ENCODE results near the gene CMIP.

Gene CMIP

DNA sequence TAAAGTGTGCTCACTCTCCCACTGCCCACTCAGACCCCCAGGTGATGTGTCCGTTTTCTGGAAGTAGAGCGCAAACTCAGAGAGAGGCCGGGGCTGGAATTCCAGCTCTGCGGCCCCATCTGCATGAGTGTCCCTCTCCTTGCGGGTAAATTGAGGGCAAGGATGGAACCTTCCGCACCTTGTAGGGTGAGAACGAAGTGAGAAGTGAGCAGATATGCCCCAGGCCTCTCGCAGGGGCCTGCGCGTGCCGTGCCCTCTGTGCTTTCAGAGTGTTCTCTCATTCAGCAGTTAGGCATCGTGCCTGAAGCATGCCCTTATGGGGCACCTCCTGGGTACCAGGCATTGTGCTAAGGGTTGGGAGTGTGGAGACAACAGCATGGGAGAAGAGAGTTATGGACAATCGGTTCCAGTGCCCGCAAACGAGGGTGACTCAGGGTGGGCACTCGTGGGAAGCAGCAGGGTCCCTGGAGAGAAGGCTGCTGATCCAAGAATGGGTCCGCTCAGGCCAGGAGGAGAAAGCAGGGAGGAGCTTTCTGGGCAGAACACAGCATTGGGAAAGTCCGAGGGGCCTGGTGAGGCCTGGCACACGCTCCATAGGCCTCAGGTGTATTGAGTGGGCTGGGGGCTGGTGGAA is 23.8 kb downstream of the CMIP start:
- POLR2A ChIA-PET, result no interaction called here
- peaks cover 13 to 62% (median 25%) of the 10 kb centered on the region in 4 experiments for H3K4me1 ChIP-seq (ENCODE audit: control extremely low read depth in 1 of 4, control insufficient read depth in 4 of 4, insufficient read depth in 4 of 4, low read length in 3 of 4)
- H3K4me3 ChIP-seq (ENCODE audit: control insufficient read depth in 1 of 7, extremely low read depth in 1 of 7, insufficient read depth in 4 of 7, low read depth in 2 of 7, low read length in 6 of 7), result no peak overlapping the region
- H3K27me3 ChIP-seq (replicated peaks in 2 of 5; ENCODE audit: control insufficient read depth in 4 of 5, insufficient read depth in 5 of 5, low read length in 4 of 5), result no peaks in the 10 kb centered on the region
- no peak overlapping the region for H3K27ac ChIP-seq (ENCODE audit: insufficient read depth in 1 of 2, low read depth in 1 of 2, low read length in 2 of 2, poor library complexity in 1 of 2, severe bottlenecking in 2 of 2)
- H3K9me3 ChIP-seq (ENCODE audit: control extremely low read depth in 1 of 5, control insufficient read depth in 4 of 5, insufficient read depth in 2 of 5, low read depth in 1 of 5, low read length in 4 of 5), result no peaks in the 10 kb centered on the region
- H3K36me3 ChIP-seq (ENCODE audit: control insufficient read depth in 4 of 4, insufficient read depth in 4 of 4, low read length in 3 of 4), result peaks cover 3 to 15% (median 11%) of the 10 kb centered on the region in 4 experiments
- CTCF ChIA-PET, result interaction anchor here (0.8 to 2.4 kb wide), 2 partner anchors 11 to 17 kb away, joined by 3 to 9 read pairs; no protein-coding TSS in a partner anchor
- DNase-seq, result no peak
- 94% methylated on average over 18 of the region's 19 CpGs for WGBS (ENCODE audit: insufficient coverage)

DNA sequence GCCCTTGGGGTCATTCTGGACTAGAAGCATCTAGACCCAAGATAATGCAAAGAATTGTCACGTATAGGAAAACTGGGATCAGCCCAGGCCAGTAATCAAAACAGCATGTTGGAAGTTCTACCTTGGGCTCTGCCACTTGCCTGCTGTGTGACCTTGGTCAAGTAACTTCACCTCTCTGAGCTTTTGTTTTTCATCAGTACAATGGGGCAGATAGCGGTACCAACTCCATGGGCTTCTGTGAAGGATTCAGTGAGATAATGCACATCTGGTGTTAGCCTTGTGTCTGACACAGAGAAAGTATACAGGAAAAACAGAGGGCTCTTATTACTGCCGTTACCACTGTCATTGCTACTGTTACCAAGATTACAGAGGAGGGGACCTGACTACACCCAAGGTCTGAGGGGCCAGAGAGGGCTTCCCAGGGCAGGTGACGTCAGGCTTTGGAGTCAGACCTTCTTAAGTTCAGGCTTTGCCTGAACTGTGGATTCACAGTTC is 24.6 kb downstream of the CMIP start:
- WGBS (ENCODE audit: insufficient coverage), result 95% methylated on average over 3 of the region's 4 CpGs
- no peaks in the 10 kb centered on the region for H3K27me3 ChIP-seq (replicated peaks in 2 of 5; ENCODE audit: control insufficient read depth in 4 of 5, insufficient read depth in 5 of 5, low read length in 4 of 5)
- DNase-seq, result peak in 1 of 3 donors; percentile 31
- ChIA-PET CTCF (interaction anchor here (0.9 to 2.4 kb wide), 5 partner anchors 9 to 24 kb away, joined by 3 to 9 read pairs (median 4); no protein-coding TSS in a partner anchor), POLR2A (no interaction called here)
- H3K4me3 ChIP-seq (ENCODE audit: control insufficient read depth in 1 of 7, extremely low read depth in 1 of 7, insufficient read depth in 4 of 7, low read depth in 2 of 7, low read length in 6 of 7), result no peak overlapping the region
- peak overlapping the region in 1 of 2 experiments; percentile 52 for H3K27ac ChIP-seq (ENCODE audit: insufficient read depth in 1 of 2, low read depth in 1 of 2, low read length in 2 of 2, poor library complexity in 1 of 2, severe bottlenecking in 2 of 2)
- H3K36me3 ChIP-seq (ENCODE audit: control insufficient read depth in 4 of 4, insufficient read depth in 4 of 4, low read length in 3 of 4), result peaks cover 3 to 15% (median 13%) of the 10 kb centered on the region in 4 experiments
- no peaks in the 10 kb centered on the region for H3K9me3 ChIP-seq (ENCODE audit: control extremely low read depth in 1 of 5, control insufficient read depth in 4 of 5, insufficient read depth in 2 of 5, low read depth in 1 of 5, low read length in 4 of 5)
- H3K4me1 ChIP-seq (ENCODE audit: control extremely low read depth in 1 of 4, control insufficient read depth in 4 of 4, insufficient read depth in 4 of 4, low read length in 3 of 4), result peaks cover 13 to 68% (median 25%) of the 10 kb centered on the region in 4 experiments

DNA sequence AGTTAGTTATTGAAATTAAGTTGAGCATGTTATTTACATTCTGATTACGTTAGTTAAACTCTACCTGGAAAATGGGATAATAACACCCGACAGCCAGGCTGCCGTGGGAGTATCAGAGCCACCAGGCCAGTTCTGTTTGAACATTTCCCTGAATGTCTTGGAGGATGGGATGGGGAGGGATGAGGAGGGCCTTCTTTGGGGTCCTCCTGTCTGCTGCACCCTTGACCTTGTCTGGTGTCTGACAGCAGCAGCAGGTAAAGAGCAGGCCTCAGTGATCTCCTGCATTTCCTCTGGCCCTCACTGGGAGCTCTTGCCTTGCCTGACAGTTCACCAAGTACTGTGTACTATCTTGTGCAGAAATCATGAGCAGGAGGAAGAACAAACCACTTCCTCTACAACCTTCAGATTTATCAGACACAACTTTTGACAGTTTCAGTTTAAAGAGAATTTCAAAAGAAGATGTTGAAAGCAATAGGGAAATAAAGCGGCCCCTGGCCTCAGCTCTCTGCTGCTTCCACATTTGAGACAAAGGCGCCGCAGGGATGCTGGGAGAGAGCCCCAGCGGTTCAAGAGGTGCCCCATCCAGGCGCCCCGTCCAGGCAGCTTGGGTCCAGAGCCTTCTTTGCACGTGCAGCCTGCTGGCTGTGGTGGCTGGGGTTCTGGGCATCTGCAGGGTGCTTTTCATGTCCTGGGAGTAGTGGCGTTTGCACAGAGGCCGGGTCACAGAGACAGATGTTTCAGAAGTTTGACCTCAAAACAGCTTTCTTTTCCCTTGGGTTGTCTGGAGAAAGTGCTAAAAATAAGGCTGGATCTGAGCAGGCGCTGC is 25.3 kb downstream of the CMIP start:
- peak; percentile 45 to 85 (median 79) for DNase-seq
- 22% methylated on average over 11 of the region's 13 CpGs for WGBS (ENCODE audit: insufficient coverage)
- peaks cover 13 to 73% (median 25%) of the 10 kb centered on the region in 4 experiments for H3K4me1 ChIP-seq (ENCODE audit: control extremely low read depth in 1 of 4, control insufficient read depth in 4 of 4, insufficient read depth in 4 of 4, low read length in 3 of 4)

DNA sequence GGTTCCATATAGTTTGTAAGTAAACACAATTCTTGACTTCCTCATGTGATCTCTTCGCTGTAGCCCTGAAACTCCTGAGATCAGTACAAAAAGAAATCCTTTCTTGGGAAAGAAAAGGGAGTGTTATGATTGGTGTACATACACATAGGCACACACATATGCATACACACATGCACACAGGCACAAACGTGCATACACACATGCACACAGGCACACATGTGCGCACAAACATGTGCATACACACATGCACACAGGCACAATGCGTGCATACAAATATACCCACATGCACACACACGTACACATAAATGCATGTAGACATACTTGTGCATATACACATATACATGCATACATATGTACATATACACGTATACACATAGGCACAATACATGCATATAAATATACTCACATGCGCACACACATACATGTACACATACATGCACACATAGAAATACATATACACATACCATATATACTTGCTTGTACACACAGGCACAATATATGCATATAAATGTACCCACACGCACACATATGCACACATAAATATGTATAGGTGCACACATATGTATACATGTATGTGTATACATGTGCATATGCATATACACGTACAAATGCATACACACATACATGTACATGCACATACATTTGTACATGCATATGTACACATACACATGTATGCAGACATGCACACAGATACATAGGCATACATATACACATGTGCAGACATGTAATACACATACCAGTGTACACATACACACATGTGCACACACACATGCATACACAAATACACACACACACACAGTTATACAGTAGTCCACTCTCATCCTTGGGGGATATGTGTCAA is 26.4 kb downstream of the CMIP start:
- no peaks in the 10 kb centered on the region for H3K27me3 ChIP-seq (replicated peaks in 2 of 5; ENCODE audit: control insufficient read depth in 4 of 5, insufficient read depth in 5 of 5, low read length in 4 of 5)
- CTCF ChIA-PET, result interaction anchor here (1.1 to 2.4 kb wide), 5 partner anchors 10 to 27 kb away, joined by 3 to 9 read pairs (median 4); no protein-coding TSS in a partner anchor

More for the DNA sequence above, 25.3 kb downstream of the CMIP start:
- Histone ChIP-seq H3K9me3 (ENCODE audit: control extremely low read depth in 1 of 5, control insufficient read depth in 4 of 5, insufficient read depth in 2 of 5, low read depth in 1 of 5, low read length in 4 of 5) (no peaks in the 10 kb centered on the region), H3K27me3 (replicated peaks in 2 of 5; ENCODE audit: control insufficient read depth in 4 of 5, insufficient read depth in 5 of 5, low read length in 4 of 5) (no peaks in the 10 kb centered on the region), H3K27ac (ENCODE audit: insufficient read depth in 1 of 2, low read depth in 1 of 2, low read length in 2 of 2, poor library complexity in 1 of 2, severe bottlenecking in 2 of 2) (peak overlapping the region in 1 of 2 experiments; percentile 52), H3K36me3 (ENCODE audit: control insufficient read depth in 4 of 4, insufficient read depth in 4 of 4, low read length in 3 of 4) (peaks cover 3 to 15% (median 12%) of the 10 kb centered on the region in 4 experiments), H3K4me3 (ENCODE audit: control insufficient read depth in 1 of 7, extremely low read depth in 1 of 7, insufficient read depth in 4 of 7, low read depth in 2 of 7, low read length in 6 of 7) (peak overlapping the region in 4 of 7 experiments; percentile 21 to 42 (median 30))
- CTCF ChIA-PET, result interaction anchor here (0.8 to 2.4 kb wide), 9 partner anchors 8 to 28 kb away, joined by 3 to 9 read pairs (median 4); no protein-coding TSS in a partner anchor
- POLR2A ChIA-PET, result interaction anchor here (0.7 to 1.4 kb wide), 3 partner anchors 12 to 39 kb away, joined by 3 to 4 read pairs (median 3); no protein-coding TSS in a partner anchor

DNA sequence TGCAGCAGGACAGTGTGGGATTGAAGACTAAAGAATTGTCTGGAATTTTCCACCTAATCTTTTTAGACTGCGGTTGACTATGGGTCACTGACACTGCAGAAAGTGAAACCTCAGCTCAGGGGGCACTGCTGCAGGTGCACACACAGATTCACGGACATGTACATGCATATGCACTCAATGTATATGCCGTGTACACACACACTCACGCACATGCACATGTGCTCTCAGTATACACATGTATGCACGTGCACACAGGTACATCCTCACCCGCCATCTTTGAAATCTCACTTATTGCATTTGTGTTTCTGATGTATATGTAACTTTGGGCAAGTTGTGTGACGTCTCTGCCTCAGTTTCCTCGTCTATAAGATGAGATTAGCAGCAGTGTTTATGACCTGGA is 27.3 kb downstream of the CMIP start:
- Histone ChIP-seq H3K27ac (ENCODE audit: insufficient read depth in 1 of 2, low read depth in 1 of 2, low read length in 2 of 2, poor library complexity in 1 of 2, severe bottlenecking in 2 of 2) (no peak overlapping the region), H3K4me1 (ENCODE audit: control extremely low read depth in 1 of 4, control insufficient read depth in 4 of 4, insufficient read depth in 4 of 4, low read length in 3 of 4) (peaks cover 17 to 65% (median 26%) of the 10 kb centered on the region in 4 experiments), H3K27me3 (replicated peaks in 2 of 5; ENCODE audit: control insufficient read depth in 4 of 5, insufficient read depth in 5 of 5, low read length in 4 of 5) (no peaks in the 10 kb centered on the region), H3K36me3 (ENCODE audit: control insufficient read depth in 4 of 4, insufficient read depth in 4 of 4, low read length in 3 of 4) (peaks cover 3 to 20% (median 14%) of the 10 kb centered on the region in 4 experiments), H3K4me3 (ENCODE audit: control insufficient read depth in 1 of 7, extremely low read depth in 1 of 7, insufficient read depth in 4 of 7, low read depth in 2 of 7, low read length in 6 of 7) (no peak overlapping the region), H3K9me3 (ENCODE audit: control extremely low read depth in 1 of 5, control insufficient read depth in 4 of 5, insufficient read depth in 2 of 5, low read depth in 1 of 5, low read length in 4 of 5) (no peaks in the 10 kb centered on the region)
- no peak for DNase-seq
- ChIA-PET POLR2A (no interaction called here), CTCF (interaction anchor here (1.3 kb wide), 1 partner anchor 12 kb away, joined by 3 read pairs; no protein-coding TSS in a partner anchor)
- 100% methylated on average over 7 of the region's 8 CpGs for WGBS (ENCODE audit: insufficient coverage)

More for the DNA sequence above, 26.4 kb downstream of the CMIP start:
- Histone ChIP-seq H3K36me3 (ENCODE audit: control insufficient read depth in 4 of 4, insufficient read depth in 4 of 4, low read length in 3 of 4) (peaks cover 3 to 15% (median 11%) of the 10 kb centered on the region in 4 experiments), H3K4me1 (ENCODE audit: control extremely low read depth in 1 of 4, control insufficient read depth in 4 of 4, insufficient read depth in 4 of 4, low read length in 3 of 4) (peaks cover 13 to 67% (median 25%) of the 10 kb centered on the region in 4 experiments), H3K4me3 (ENCODE audit: control insufficient read depth in 1 of 7, extremely low read depth in 1 of 7, insufficient read depth in 4 of 7, low read depth in 2 of 7, low read length in 6 of 7) (peak overlapping the region in 1 of 7 experiments; percentile 23), H3K9me3 (ENCODE audit: control extremely low read depth in 1 of 5, control insufficient read depth in 4 of 5, insufficient read depth in 2 of 5, low read depth in 1 of 5, low read length in 4 of 5) (no peaks in the 10 kb centered on the region), H3K27ac (ENCODE audit: insufficient read depth in 1 of 2, low read depth in 1 of 2, low read length in 2 of 2, poor library complexity in 1 of 2, severe bottlenecking in 2 of 2) (no peak overlapping the region)
- POLR2A ChIA-PET, result interaction anchor here (1.4 kb wide), 1 partner anchor 24 kb away, joined by 4 read pairs; no protein-coding TSS in a partner anchor
- WGBS (ENCODE audit: insufficient coverage), result 95% methylated on average over 6 of the region's 9 CpGs
- DNase-seq, result no peak

DNA sequence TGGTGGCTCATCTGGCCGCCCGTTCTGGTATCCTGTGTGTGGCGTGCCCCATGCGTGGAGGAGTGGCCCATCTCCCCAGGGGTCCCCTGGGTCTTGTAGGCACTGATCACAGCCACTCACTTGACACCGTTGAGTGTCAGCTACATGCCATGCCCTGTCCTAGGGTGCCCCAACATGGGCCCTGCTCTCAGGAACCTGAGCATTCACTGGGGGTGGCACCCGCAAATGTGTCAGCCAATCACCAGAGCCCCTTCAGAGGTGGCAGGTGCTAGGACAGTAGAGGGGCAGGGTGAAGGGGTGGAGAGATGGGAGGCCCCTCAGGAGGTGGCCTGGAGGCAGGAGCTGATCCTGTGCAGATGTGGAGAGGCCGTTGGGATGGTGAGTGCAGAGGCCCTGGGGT is 27.8 kb downstream of the CMIP start:
- no peak overlapping the region for H3K27ac ChIP-seq (ENCODE audit: insufficient read depth in 1 of 2, low read depth in 1 of 2, low read length in 2 of 2, poor library complexity in 1 of 2, severe bottlenecking in 2 of 2)
- H3K9me3 ChIP-seq (ENCODE audit: control extremely low read depth in 1 of 5, control insufficient read depth in 4 of 5, insufficient read depth in 2 of 5, low read depth in 1 of 5, low read length in 4 of 5), result no peaks in the 10 kb centered on the region
- ChIA-PET POLR2A (no interaction called here), CTCF (interaction anchor here (1.3 to 1.7 kb wide), 3 partner anchors 11 to 23 kb away, joined by 3 to 6 read pairs (median 4); no protein-coding TSS in a partner anchor)
- H3K27me3 ChIP-seq (replicated peaks in 2 of 5; ENCODE audit: control insufficient read depth in 4 of 5, insufficient read depth in 5 of 5, low read length in 4 of 5), result no peaks in the 10 kb centered on the region
- H3K4me1 ChIP-seq (ENCODE audit: control extremely low read depth in 1 of 4, control insufficient read depth in 4 of 4, insufficient read depth in 4 of 4, low read length in 3 of 4), result peaks cover 18 to 66% (median 30%) of the 10 kb centered on the region in 4 experiments
- 91% methylated on average over 7 of the region's 7 CpGs for WGBS (ENCODE audit: insufficient coverage)
- DNase-seq, result no peak
- H3K4me3 ChIP-seq (ENCODE audit: control insufficient read depth in 1 of 7, extremely low read depth in 1 of 7, insufficient read depth in 4 of 7, low read depth in 2 of 7, low read length in 6 of 7), result no peak overlapping the region
- peaks cover 3 to 20% (median 14%) of the 10 kb centered on the region in 4 experiments for H3K36me3 ChIP-seq (ENCODE audit: control insufficient read depth in 4 of 4, insufficient read depth in 4 of 4, low read length in 3 of 4)

Data from common myeloid progenitor, CD34-positive (primary cell).